Ovary (tissue), 9 donors: ENCODE results near the gene CYSTM1. TPM values are rescaled to one million over a fixed set of nuclear protein-coding genes. Genes with fewer than 3 reads are reported as not detected.

ENCODE experiments used
- DNase-seq, 5 donors: peaks; one replicate each; pipeline ENCODE4 v3.0.0-alpha.2; 2019 to 2020
- H3K27ac ChIP-seq, 2 donors: fragments of 200-600 bp; one replicate each; pipeline versions ENCODE4 v1.5.1 to v1.8.0; 2019 to 2022
- H3K27me3 ChIP-seq: fragments of 200-600 bp; one replicate; pipeline ENCODE4 v1.8.0; 2022
- H3K36me3 ChIP-seq: fragments of 200-600 bp; sonication (generic); one replicate; pipeline ENCODE4 v1.5.1; 2019
- H3K4me1 ChIP-seq: one replicate; pipeline ENCODE4 v1.8.1; 2013; ENCODE audit warnings: mild to moderate bottlenecking, moderate library complexity; ENCODE audit not compliant: insufficient read depth
- H3K4me3 ChIP-seq: fragments of 200-600 bp; sonication (generic); one replicate; pipeline ENCODE4 v1.5.1; 2017
- H3K9me3 ChIP-seq, 2 donors: fragments of 200-600 bp in 1 of 2; sonication (generic) in 1 of 2; one replicate each; pipeline versions ENCODE4 v1.5.1 to v1.8.1; 2013 to 2019; ENCODE audit warnings: mild to moderate bottlenecking in 1 of 2, moderate library complexity in 1 of 2
- EP300 ChIP-seq: sonication (generic); formaldehyde crosslinking; IDR thresholded peaks from one replicate; pipeline ENCODE4 v1.6.1; 2017; ENCODE audit warnings: antibody characterized with exemption
- POLR2A ChIP-seq: fragments of 450-650 bp; IDR thresholded peaks from one replicate; pipeline ENCODE4 v1.6.1; 2017; ENCODE audit warnings: antibody characterized with exemption, mild to moderate bottlenecking, moderate library complexity
- WGBS, 3 donors: extraction: QIAGEN DNeasy Blood & Tissue Kit in 1 of 3; methylation state at CpG; one replicate each; pipeline versions ENCODE4 v1.1.5 to v1.1.7; 2013 to 2017; 5-methylcytosine and 5-hydroxymethylcytosine counted together
- intact Hi-C, 4 donors: fragments of 100-400 bp; cut with DNase I; formaldehyde crosslinking; loops; one replicate each; pipeline versions ENCODE4 v1.11.0 to v1.15.1; 2022 to 2023
- polyA plus RNA-seq, 2 donors: library from polyadenylated mRNA; stranded (reverse); fragments of 200-250 nt in 1 of 2; fragments of 350-450 nt in 1 of 2; fragmentation: Illumina TruSeq in 1 of 2; extraction: RNeasy Lipid Tissue Mini Kit (QIAGEN cat#74804) in 1 of 2; gene quantifications; one replicate each; pipeline ENCODE4 v1.2.3, GENCODE V29; 2013 to 2014
- total RNA-seq, 7 donors: library from RNA; depleted of rRNA in 2 of 7; stranded (reverse); fragments of >200 nt in 2 of 7; fragmentation: NEBNext Ultra II Directional in 3 of 7; extraction: Animal tissue kit (Norgen Biotek cat#: 25700) in 3 of 7; gene quantifications; one replicate each; pipeline versions ENCODE4 v1.1.0 to v1.2.4, GENCODE V29; 2016 to 2023
- TF ChIP-seq, protein P1 (sequence below), 3 donors: fragments of 450-650 bp in 2 of 3; fragments of 200-600 bp in 1 of 3; IDR thresholded peaks; one replicate each; pipeline versions ENCODE4 v1.5.1 to v1.8.0; 2016 to 2022; ENCODE audit warnings: antibody characterized with exemption in 3 of 3, mild to moderate bottlenecking in 1 of 3
- donor health status: DM: no; HTN: no; CAD: no; lungs with moderate emphysema.
- donor health status: DM: no; HTN: no; CAD: no.
- donor health status: Bipolar disorder and iron deficiency.
- donor health status: DM: yes; HTN: yes; CAD: no.
- donor health status: DM: no; HTN: no; CAD: no.
- donor health status: DM: yes; HTN: yes; CAD: no.

CYSTM1 gene
- total and polyA plus RNA-seq, 9 donors = 24.6 to 143 (median 40.5) TPM

DNA sequence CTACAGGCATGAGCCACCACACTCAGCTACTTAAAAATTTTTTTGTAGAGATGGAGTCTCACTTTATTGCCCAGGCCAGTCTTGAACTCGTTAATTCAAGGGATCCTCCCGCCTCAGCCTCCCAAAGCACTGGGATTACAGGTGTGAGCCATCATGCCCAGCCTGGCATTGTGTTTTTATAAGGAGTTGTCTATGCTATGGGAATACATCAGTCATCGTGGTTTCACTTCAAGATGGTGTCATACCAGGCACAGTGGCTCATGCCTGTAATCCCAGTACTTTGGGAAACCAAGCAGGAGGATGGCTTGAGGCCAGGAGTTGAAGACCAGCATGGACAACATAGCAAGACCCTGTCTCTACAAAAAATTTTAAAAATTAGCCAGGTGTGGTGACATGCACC is 49.7 kb downstream of the CYSTM1 start:
- intact Hi-C loops = no loop called here
- Histone ChIP-seq H3K36me3 (no peaks in the 10 kb centered on the region), H3K4me1 (no peaks in the 10 kb centered on the region), H3K27me3 (no peaks in the 10 kb centered on the region), H3K4me3 (no peak overlapping the region), H3K9me3 (no peaks in the 10 kb centered on the region), H3K27ac (no peak overlapping the region)
- TF ChIP-seq, protein P1, sequence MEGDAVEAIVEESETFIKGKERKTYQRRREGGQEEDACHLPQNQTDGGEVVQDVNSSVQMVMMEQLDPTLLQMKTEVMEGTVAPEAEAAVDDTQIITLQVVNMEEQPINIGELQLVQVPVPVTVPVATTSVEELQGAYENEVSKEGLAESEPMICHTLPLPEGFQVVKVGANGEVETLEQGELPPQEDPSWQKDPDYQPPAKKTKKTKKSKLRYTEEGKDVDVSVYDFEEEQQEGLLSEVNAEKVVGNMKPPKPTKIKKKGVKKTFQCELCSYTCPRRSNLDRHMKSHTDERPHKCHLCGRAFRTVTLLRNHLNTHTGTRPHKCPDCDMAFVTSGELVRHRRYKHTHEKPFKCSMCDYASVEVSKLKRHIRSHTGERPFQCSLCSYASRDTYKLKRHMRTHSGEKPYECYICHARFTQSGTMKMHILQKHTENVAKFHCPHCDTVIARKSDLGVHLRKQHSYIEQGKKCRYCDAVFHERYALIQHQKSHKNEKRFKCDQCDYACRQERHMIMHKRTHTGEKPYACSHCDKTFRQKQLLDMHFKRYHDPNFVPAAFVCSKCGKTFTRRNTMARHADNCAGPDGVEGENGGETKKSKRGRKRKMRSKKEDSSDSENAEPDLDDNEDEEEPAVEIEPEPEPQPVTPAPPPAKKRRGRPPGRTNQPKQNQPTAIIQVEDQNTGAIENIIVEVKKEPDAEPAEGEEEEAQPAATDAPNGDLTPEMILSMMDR (IDR thresholded peaks at IDR 0.05) = no peak
- no peak for TF ChIP-seq POLR2A
- TF ChIP-seq EP300 = no peak
- no peak for DNase-seq
- 93 to 96% (median 94%) methylated on average over 3 of the region's 3 CpGs for WGBS, 3 donors

DNA sequence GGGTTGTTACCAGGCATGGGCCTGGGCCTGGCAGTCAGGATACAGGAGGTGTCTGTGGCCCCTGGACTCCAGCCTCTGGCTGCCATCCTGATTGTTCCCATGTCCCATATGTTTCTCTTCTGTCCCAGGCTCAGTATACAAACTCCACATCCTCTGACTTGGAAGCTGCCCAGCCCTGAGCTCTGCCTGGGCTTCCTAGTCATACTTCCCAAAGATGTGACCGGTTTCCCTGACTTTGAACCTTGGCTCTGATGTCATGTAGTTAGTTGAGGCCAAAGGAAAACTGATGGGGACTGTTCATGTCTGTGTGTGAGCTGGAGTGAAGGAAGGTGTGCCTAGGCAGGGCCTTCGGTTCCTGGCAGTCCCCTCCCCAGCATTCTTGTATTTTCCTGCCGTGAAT is 50.4 kb downstream of the CYSTM1 start:
- DNase-seq = no peak

DNA sequence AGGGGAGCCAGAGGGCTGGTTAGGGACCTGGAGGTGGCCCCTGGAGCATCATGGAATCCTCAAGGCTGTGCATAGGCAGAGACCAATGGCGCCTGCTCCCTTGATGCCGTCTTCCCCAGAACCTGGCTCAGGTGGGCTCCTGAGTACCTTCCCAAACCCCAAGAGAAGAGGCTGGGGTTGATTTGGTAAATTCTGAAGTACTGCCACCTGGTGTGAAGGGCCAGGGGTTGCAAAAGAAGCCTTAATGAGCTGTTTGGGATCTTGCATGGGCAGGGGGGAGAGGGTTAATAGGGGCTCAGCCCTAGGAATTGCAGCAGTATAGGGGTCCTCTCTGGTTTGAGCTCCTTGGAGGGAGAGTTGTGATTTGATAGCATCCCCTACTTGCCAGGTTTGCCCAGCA is 52.1 kb downstream of the CYSTM1 start:
- TF ChIP-seq, protein P1 (IDR thresholded peaks at IDR 0.05) = no peak
- TF ChIP-seq POLR2A = no peak
- H3K9me3 ChIP-seq = no peaks in the 10 kb centered on the region
- intact Hi-C loops = no loop called here

More for the DNA sequence above, 50.4 kb downstream of the CYSTM1 start:
- H3K4me3 ChIP-seq = no peak overlapping the region
- 59 to 86% (median 84%) methylated on average over 3 of the region's 3 CpGs for WGBS, 3 donors
- H3K36me3 ChIP-seq = no peaks in the 10 kb centered on the region
- intact Hi-C loops = no loop called here
- H3K4me1 ChIP-seq = no peaks in the 10 kb centered on the region
- no peaks in the 10 kb centered on the region for H3K27me3 ChIP-seq
- H3K27ac ChIP-seq = no peak overlapping the region
- TF ChIP-seq, protein P1 (IDR thresholded peaks at IDR 0.05) = no peak
- no peak for TF ChIP-seq EP300
- TF ChIP-seq POLR2A = no peak
- H3K9me3 ChIP-seq = no peaks in the 10 kb centered on the region

DNA sequence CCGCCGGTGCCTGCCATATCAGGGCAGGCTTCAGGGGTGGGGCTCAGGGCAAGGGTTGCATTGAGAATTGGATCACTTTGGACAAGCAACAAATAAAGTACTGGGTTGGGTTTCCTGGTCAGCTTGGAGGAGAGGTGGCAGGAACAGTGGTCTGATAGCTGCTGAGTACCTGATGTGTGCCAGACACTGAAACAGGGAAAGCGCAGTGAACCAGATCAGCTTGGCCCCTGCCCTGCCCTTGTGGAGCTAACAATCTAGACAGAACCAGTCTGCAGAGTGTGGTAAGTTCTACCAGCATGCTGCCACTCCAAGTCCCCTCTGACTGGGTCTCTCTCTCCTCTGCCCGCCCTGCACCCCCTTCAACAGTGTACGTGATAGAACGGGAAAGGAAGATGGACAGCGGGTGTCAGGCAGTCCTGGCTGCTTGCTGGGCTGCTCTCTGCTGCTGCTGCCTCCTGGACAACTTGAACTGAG is 53.4 kb downstream of the CYSTM1 start:
- Histone ChIP-seq H3K27ac (no peak overlapping the region), H3K4me3 (no peak overlapping the region), H3K36me3 (no peaks in the 10 kb centered on the region), H3K4me1 (no peaks in the 10 kb centered on the region), H3K27me3 (no peaks in the 10 kb centered on the region), H3K9me3 (no peaks in the 10 kb centered on the region)
- DNase-seq = no peak
- intact Hi-C loops = no loop called here
- TF ChIP-seq POLR2A (no peak), EP300 (no peak)
- TF ChIP-seq, protein P1 (IDR thresholded peaks at IDR 0.05) = no peak
- 78 to 86% (median 78%) methylated on average over 7 of the region's 7 CpGs for WGBS, 3 donors

More for the DNA sequence above, 52.1 kb downstream of the CYSTM1 start:
- no peaks in the 10 kb centered on the region for H3K36me3 ChIP-seq
- no peak overlapping the region for H3K27ac ChIP-seq
- no peak for DNase-seq
- H3K4me3 ChIP-seq = no peak overlapping the region
- H3K4me1 ChIP-seq = no peaks in the 10 kb centered on the region
- no peaks in the 10 kb centered on the region for H3K27me3 ChIP-seq
- WGBS, 3 donors = 84 to 92% (median 92%) methylated on average over 2 of the region's 2 CpGs
